Pancreas (tissue), 10 donors: ENCODE results near the gene EME2. TPM values are rescaled to one million over a fixed set of nuclear protein-coding genes. Genes with fewer than 3 reads are reported as not detected.
"Not testable (repeated sequence)": the region's sequence is repeated elsewhere in the genome, so short reads cannot be mapped to it uniquely, and the experiment has no call there.

Experiments
- ATAC-seq, 4 donors: fragments of 200-7000 bp; cut with Tn5 transposase; one replicate each; pipeline versions ENCODE4 v1.8.0 to v1.9.1; 2020; ENCODE audit warnings: mild to moderate bottlenecking in 4 of 4, moderate library complexity in 4 of 4
- DNase-seq, 6 donors: peaks; one replicate each; pipeline ENCODE4 v3.0.0-alpha.2; 2020
- FAIRE-seq: peaks from 2 replicates; lab custom pipeline; 2012; peaks lifted over from hg19 to GRCh38; lab: Jason Lieb, UNC
- H3K27ac ChIP-seq, 4 donors: fragments of 200-600 bp; sonication (generic); 1 replicate in 3 of 4; 2 replicates in 1 of 4; pipeline versions ENCODE4 v1.5.0 to v1.8.0; 2020
- H3K27me3 ChIP-seq, 4 donors: fragments of 200-600 bp; one replicate each; pipeline ENCODE4 v1.8.0; 2021
- H3K36me3 ChIP-seq, 3 donors: fragments of 200-600 bp; sonication (generic) in 1 of 3; one replicate each; pipeline versions ENCODE4 v1.5.0 to v1.8.0; 2020 to 2021
- H3K4me1 ChIP-seq, 3 donors: fragments of 200-600 bp; one replicate each; pipeline ENCODE4 v1.8.0; 2021
- H3K4me3 ChIP-seq, 4 donors: fragments of 200-600 bp; sonication (generic) in 2 of 4; one replicate each; pipeline versions ENCODE4 v1.5.0 to v1.8.0; 2020 to 2021
- H3K9me3 ChIP-seq, 4 donors: fragments of 200-600 bp; one replicate each; pipeline ENCODE4 v1.8.0; 2021
- WGBS, 2 donors: extraction: QIAGEN DNeasy Blood & Tissue Kit; methylation state at CpG; one replicate each; pipeline ENCODE4 v1.1.7; 2013; 5-methylcytosine and 5-hydroxymethylcytosine counted together
- intact Hi-C, 3 donors: fragments of 100-400 bp; cut with DNase I; formaldehyde crosslinking; loops; one replicate each; pipeline versions ENCODE4 v1.11.1 to v1.14.2; 2022
- polyA plus RNA-seq, 2 donors: library from polyadenylated mRNA; stranded (reverse); fragments of 200-250 nt; gene quantifications; one replicate each; pipeline ENCODE4 v1.2.3, GENCODE V29; 2013
- total RNA-seq, 6 donors: library from RNA; stranded (reverse); fragmentation: NEBNext Ultra II Directional in 4 of 6; extraction: Animal tissue kit (Norgen Biotek cat#: 25700) in 4 of 6; gene quantifications; one replicate each; pipeline versions ENCODE4 v1.2.1 to v1.2.4, GENCODE V29; 2021 to 2023
- TF ChIP-seq, protein P1 (sequence below), 4 donors: fragments of 200-600 bp; sonication (generic) in 3 of 4; IDR thresholded peaks; one replicate each; pipeline versions ENCODE4 v1.5.0 to v1.8.0; 2021; ENCODE audit warnings: antibody characterized with exemption in 4 of 4
- donor health status: healthy with polysubstance abuse.
- donor health status: DM: no; HTN: no; CAD: no; lungs with moderate emphysema.
- donor health status: DM: no; HTN: no; CAD: no.
- donor health status: control.
- donor health status: control.
- donor health status: Bipolar disorder and iron deficiency.
- donor health status: DM: yes; HTN: yes; CAD: no.
- donor health status: DM: no; HTN: no; CAD: no.
- donor health status: DM: no; HTN: no; CAD: no.
- donor health status: DM: yes; HTN: yes; CAD: no.

Gene EME2
- total and polyA plus RNA-seq, 8 donors, result 4.7 to 37.9 (median 8.1) TPM

DNA sequence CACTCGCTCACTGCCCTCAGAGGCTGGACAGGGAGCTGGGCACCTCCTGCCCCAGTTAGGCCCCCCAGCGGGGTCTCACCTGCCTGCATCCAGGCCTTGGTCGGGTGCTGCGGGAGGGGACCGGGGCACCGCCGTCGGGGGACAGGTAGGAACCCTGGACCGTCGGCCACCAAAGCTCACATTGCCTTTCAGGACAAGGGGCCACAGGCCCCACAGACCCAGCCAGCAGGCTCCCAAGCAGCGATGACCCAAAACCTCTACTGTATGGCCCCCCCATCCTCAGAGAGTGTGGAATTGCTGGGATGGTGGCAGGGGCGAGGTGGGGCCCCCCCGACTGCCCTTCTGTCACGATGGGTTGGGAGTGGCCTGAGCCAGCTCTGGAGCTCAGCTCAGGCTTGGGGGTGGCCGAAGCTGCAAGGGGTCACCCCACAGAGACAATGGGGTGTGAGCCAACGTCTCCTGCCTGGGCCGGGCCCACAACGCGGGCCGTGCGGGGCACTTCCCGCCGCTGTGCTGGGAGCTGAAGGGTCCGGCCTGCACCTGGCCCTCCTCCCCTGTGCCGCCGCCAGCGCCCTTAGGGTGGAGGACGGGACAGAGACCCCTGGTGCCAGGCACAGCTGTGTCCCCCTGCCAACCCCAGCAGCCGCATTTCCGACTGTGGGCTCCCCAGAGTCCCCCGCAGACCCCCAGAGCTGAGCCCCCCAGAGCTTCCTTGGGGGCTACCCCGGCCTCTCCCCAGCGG is 20.4 kb downstream of the EME2 start:
- peak overlapping the region; percentile 53 to 78 (median 66) for H3K27ac ChIP-seq
- no peaks in the 10 kb centered on the region for H3K9me3 ChIP-seq
- peaks cover 9 to 17% (median 16%) of the 10 kb centered on the region in 3 donors for H3K4me1 ChIP-seq
- ATAC-seq (peak in 1 of 4 donors; percentile 10), FAIRE-seq (no peak), DNase-seq (peak in 2 of 6 donors; percentile 44 to 80)
- TF ChIP-seq, protein P1, sequence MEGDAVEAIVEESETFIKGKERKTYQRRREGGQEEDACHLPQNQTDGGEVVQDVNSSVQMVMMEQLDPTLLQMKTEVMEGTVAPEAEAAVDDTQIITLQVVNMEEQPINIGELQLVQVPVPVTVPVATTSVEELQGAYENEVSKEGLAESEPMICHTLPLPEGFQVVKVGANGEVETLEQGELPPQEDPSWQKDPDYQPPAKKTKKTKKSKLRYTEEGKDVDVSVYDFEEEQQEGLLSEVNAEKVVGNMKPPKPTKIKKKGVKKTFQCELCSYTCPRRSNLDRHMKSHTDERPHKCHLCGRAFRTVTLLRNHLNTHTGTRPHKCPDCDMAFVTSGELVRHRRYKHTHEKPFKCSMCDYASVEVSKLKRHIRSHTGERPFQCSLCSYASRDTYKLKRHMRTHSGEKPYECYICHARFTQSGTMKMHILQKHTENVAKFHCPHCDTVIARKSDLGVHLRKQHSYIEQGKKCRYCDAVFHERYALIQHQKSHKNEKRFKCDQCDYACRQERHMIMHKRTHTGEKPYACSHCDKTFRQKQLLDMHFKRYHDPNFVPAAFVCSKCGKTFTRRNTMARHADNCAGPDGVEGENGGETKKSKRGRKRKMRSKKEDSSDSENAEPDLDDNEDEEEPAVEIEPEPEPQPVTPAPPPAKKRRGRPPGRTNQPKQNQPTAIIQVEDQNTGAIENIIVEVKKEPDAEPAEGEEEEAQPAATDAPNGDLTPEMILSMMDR (IDR thresholded peaks at IDR 0.05), result no peak
- intact Hi-C loops, result no loop called here
- no peaks in the 10 kb centered on the region for H3K27me3 ChIP-seq
- peak overlapping the region in 2 of 4 donors; percentile 26 to 45 for H3K4me3 ChIP-seq
- WGBS, 2 donors, result 64 to 70% methylated on average over 26 to 33 of the region's 33 CpGs
- no peaks in the 10 kb centered on the region for H3K36me3 ChIP-seq

DNA sequence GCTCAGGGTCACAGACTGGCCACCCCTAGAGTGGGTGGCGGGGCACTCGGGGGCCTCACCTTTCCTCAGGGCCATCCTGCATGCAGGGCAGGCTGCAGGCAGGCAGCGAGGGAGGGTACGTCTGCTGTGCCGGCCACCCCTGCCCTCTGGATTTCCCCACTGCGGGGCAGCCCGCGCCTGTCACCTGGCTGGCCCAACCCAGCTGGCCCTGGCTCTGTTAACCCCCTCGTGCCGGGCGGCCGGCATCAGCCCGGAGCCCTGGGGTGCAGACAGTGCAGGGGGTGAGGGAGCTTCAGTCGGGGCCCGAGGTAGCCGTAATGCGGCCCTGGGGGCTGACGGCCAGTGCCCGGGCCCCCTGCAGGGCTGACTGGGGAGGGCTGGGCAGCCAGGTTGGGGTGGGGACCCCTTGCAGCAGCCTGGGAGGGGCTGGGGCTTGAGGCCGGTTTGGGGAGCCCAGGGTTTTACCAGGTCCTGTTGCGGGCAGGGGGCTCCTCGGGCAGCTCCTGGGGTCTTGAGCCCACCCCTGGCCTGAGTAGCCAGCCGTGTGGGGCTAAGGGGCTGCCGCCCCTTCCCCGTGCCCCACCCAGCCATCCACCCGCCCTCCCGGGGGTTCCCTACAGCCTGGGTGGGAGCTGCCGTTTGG is 21.1 kb downstream of the EME2 start, which contains the start of gene IGFALS:
Gene IGFALS (minus strand): TSS at position 128 of the 643 bp plus-strand sequence. CDS start 53 bp downstream, at position 75.
- DNase-seq, result peak; percentile 36 to 90 (median 60)
- Histone ChIP-seq H3K27me3 (no peaks in the 10 kb centered on the region), H3K36me3 (no peaks in the 10 kb centered on the region), H3K27ac (peak within 1 kb of the TSS; percentile 53 to 78 (median 66)), H3K9me3 (no peaks in the 10 kb centered on the region), H3K4me3 (peak within 1 kb of the TSS in 2 of 4 donors; percentile 26 to 45), H3K4me1 (peaks cover 9 to 17% (median 16%) of the 10 kb centered on the region in 3 donors)
- no peak for FAIRE-seq
- intact Hi-C loops, result no loop called here
- WGBS, 2 donors, result 11 to 14% methylated on average over 25 to 28 of the region's 28 CpGs
- TF ChIP-seq, protein P1 (IDR thresholded peaks at IDR 0.05), result no peak
- ATAC-seq, result peak; percentile 66 to 84 (median 80)

DNA sequence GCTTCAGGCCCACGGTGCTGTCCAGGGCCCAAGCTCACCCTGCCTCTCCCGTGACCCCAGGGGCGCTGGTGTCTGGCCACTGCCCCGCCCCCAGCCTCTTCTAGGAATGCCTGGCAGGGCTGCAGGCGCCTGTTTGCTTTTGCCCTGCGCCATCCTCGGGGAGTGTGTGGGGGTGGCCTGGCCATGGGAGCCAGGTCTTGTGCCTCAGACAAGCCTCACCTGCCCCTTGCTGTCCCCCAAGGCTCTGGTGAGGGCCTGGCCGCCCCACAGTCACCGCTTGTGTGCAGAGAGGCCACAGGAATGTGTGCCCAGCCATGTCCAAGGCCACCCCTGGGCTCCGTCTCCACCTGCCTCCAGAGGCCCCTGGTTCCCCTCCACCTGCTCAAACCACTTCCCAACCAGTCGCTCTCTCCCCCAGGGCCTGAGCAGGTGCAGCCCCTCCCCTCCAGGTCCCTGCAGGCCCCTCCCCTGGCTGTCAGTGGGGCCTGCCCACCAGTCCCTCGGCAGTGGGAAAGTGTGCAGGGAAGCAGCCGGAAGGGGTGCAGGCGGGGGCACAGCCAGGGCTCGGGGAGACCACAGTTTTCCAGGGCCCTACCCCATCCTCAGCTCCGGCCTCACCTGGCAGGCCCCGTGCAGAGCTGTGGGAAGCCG is 21.7 kb downstream of the EME2 start:
- H3K27ac ChIP-seq, result peak overlapping the region; percentile 53 to 78 (median 66)
- intact Hi-C loops, result no loop called here
- peak; percentile 51 to 76 (median 72) for ATAC-seq
- FAIRE-seq, result no peak
- no peaks in the 10 kb centered on the region for H3K27me3 ChIP-seq
- H3K36me3 ChIP-seq, result no peaks in the 10 kb centered on the region
- WGBS, 2 donors, result 15 to 32% methylated on average over 10 to 18 of the region's 18 CpGs
- no peaks in the 10 kb centered on the region for H3K9me3 ChIP-seq
- peak overlapping the region in 2 of 4 donors; percentile 26 to 45 for H3K4me3 ChIP-seq
- TF ChIP-seq, protein P1 (IDR thresholded peaks at IDR 0.05), result no peak
- peaks cover 9 to 17% (median 16%) of the 10 kb centered on the region in 3 donors for H3K4me1 ChIP-seq
- peak; percentile 33 to 87 (median 62) for DNase-seq

DNA sequence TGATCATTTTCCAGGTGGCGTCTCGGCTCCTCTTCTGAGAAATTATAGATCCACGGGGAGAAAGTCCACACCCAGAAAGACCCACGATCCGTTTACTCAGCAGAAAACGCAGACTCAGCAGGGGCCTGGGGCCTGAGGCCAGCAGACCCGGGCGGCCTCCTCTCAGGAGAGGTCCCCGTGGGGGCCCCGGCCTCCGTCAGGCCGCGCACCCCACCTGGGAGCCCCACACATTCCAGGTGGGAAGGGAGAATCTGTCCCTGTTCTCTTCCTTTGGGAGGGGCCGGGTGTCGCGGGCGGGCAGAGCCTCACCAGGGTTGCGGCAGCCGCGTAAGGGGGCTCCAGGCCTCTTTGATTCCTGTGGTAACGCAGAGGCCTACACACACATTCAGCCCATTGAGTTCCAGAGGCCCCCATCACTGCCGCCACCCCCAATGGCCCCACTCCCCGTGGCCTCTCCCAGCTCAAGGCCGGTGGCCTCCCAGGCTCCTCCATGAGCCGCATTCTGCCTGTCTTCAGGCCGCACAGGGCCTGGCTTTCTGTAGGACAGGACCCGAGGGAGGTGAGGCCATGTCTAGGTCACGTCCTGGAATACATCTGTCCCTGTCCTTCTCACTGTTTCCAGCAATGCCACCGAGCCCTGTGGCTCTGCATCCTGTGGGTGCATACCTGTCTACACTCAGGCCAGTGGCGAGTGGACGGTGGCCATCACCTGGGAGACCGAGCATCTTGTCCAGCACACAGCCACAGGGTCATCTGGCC is 22.5 kb downstream of the EME2 start:
- ATAC-seq (no peak), FAIRE-seq (no peak), DNase-seq (peak in 1 of 6 donors; percentile 66)
- H3K27me3 ChIP-seq, result no peaks in the 10 kb centered on the region
- intact Hi-C loops, result no loop called here
- peak overlapping the region; percentile 53 to 78 (median 66) for H3K27ac ChIP-seq
- peak overlapping the region in 2 of 4 donors; percentile 26 to 45 for H3K4me3 ChIP-seq
- H3K36me3 ChIP-seq, result no peaks in the 10 kb centered on the region
- WGBS, 2 donors, result 58 to 67% methylated on average over 29 to 32 of the region's 32 CpGs
- TF ChIP-seq, protein P1 (IDR thresholded peaks at IDR 0.05), result no peak
- H3K4me1 ChIP-seq, result peaks cover 9 to 17% (median 16%) of the 10 kb centered on the region in 3 donors
- no peaks in the 10 kb centered on the region for H3K9me3 ChIP-seq

DNA sequence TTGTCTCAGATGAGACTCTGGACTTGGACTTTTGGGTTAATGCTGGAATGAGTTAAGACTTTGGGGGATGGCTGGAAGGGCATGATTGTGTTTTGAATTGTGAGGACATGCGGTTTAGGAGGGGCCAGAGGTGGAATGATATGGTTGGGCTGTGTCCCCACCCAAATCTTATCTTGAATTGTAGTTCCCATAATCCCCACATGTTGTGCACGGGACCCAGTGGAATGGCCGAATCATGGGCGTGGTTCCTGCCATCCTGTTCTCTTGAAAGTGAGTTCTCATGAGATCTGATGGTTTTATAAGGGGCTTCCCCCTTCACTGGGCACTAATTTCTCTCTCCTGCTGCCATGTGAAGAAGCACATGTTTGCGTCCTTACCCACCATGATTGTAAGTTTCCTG is 26.7 kb downstream of the EME2 start:
- intact Hi-C loops, H3K36me3 ChIP-seq, H3K4me1 ChIP-seq, H3K9me3 ChIP-seq, H3K27ac ChIP-seq, FAIRE-seq, DNase-seq, ATAC-seq, H3K27me3 ChIP-seq, H3K4me3 ChIP-seq: not testable (repeated sequence)
- 73 to 85% methylated on average over 5 of the region's 5 CpGs for WGBS, 2 donors
